CD4-positive, alpha-beta T cell treated with Interleukin-12 subunit alpha and Interleukin-12 subunit beta, for 1 hour (primary cell): Measurements from ENCODE around the gene ZEB1.
A peak's percentile ranks its signal among the peaks of the same experiment; 100 is the strongest.
"Not testable (repeated sequence)": the region's sequence is repeated elsewhere in the genome, so short reads cannot be mapped to it uniquely, and the experiment has no call there.

Experiments
- DNase-seq: peaks from one replicate; pipeline ENCODE4 v3.0.0-alpha.2; 2020

The ZEB1 gene

GRCh38 chr10:31427334-31427733 is 108.3 kb downstream of the ZEB1 start:
- DNase-seq, result not testable (repeated sequence)

DNA sequence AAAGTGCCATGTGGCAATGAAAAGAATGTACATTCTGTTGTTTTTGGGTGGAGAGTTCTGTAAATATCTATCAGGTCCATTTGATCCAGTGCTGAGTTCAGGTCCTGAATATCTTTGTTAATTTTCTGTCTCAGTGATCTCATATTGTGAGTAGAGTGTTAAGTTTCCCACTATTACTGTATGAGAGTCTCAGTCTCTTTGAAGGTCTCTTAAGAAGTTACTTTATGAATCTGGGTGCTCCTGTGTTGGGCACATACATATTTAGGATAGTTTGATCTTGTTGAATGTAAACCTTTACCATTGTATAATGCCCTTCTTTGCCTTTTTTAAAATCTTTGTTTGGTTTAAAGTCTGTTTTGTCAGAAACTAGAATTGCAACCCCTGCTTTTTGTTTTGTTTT is 109.5 kb downstream of the ZEB1 start:
- not testable (repeated sequence) for DNase-seq

DNA sequence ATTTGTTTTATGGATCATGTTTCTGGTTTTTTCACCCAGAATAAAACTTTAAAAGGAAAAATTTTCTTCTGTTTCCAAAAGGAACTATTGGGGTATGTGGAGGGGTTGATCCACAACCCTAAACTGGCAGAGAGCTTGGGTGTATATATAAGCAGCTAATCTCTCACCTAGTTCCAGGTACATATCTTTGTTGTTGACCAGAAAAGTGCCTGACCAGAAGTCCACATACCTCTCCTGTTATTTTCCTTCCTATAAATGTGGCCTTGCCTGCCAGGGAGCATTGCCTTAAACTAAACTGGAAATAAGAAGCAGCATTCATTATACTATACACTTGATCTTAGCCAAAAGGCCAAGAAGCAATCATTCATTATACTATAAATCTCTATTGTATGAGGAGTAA is 112.0 kb downstream of the ZEB1 start:
- no peak for DNase-seq

- DNase-seq, result no peak
These were observed 118.9 kb downstream of the ZEB1 start for GRCh38 chr10:31437959-31438358.

- no peak for DNase-seq
These were observed 132.8 kb downstream of the ZEB1 start for GRCh38 chr10:31451766-31452165.

GRCh38 chr10:31456468-31456867 is 137.5 kb downstream of the ZEB1 start:
- DNase-seq, result no peak

GRCh38 chr10:31457858-31458257 is 138.8 kb downstream of the ZEB1 start:
- DNase-seq, result no peak

- no peak for DNase-seq
These were observed 140.0 kb downstream of the ZEB1 start for GRCh38 chr10:31458974-31459373.

- no peak for DNase-seq
These were observed 141.2 kb downstream of the ZEB1 start for GRCh38 chr10:31460242-31460641.

- no peak for DNase-seq
These were observed 145.5 kb downstream of the ZEB1 start for GRCh38 chr10:31464552-31464951.

DNA sequence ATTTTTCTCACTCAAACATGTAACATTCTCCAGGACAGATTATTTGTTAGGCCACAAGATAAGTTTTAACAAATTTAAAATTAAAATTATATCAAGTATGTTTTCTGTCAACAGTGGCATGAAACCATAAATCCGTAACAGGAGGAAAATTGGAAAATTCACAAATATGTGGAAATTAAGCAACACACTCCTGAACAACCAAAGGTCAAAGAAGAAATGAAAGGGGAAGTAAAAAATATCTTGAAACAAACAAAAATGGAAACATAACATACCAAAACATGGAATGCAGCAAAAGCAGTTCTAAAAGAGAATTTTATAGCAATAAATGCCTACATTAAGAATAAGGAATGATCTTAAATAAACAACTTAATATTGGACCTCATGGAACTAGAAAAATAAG is 147.3 kb downstream of the ZEB1 start:
- DNase-seq, result no peak

DNA sequence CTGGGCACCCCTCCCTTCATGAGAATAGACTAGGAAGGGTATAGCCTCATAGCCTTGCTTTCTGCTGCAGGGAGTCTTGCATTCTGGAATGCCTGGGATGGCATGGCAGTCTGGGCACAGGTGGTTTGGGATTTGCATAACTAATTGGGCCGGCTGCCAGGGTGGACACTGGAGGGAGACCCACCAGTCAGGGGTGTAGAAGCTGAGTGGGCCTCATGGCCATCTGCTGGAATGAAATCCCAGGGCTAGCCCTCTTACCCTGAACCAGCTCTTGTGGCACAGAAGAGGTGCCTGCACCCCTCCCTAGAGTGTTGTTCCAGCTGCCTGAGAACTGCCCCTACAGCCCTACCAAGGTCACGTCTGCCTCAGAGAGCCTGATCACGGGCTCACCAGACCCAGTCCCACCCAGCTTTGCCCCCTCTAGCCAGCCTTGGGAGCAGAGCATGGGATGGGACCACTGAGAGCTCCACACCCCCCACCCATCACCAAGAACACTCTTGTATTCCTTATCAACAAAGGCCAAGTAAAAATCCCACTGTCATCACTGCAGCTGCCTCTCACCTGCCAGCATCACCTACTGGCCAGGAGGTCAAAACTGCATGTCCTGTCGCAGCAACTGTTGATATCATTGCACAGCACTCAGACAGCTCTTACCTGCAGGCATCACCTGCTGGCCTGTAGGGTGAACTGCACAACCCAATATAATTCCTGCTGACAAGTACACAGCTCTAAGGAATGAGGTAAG is 148.9 kb downstream of the ZEB1 start:
- no peak for DNase-seq

- no peak for DNase-seq
These were observed 149.5 kb downstream of the ZEB1 start for GRCh38 chr10:31468536-31468859.

GRCh38 chr10:31475519-31475918 is 156.5 kb downstream of the ZEB1 start:
- no peak for DNase-seq

GRCh38 chr10:31476088-31476487 is 157.1 kb downstream of the ZEB1 start:
- no peak for DNase-seq

DNA sequence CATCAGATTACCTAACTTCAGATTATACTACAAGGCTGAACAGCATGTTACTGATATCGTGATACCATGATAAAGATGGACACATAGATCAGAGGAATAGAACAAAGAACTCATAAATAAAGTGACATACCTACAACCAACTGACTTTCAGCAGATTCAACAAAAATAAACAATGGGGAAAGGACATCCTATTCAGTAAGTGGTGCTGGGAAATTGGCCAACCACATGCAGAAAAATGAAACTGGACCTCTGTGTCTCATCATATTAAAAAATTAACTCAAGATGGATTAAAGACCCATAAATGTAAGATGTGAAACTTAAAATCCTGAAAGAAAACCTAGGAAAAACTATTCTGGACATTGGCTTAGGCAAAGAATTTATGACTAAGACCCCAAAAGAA is 158.6 kb downstream of the ZEB1 start:
- no peak for DNase-seq

GRCh38 chr10:31479752-31480151 is 160.7 kb downstream of the ZEB1 start:
- DNase-seq, result peak; percentile 4

DNA sequence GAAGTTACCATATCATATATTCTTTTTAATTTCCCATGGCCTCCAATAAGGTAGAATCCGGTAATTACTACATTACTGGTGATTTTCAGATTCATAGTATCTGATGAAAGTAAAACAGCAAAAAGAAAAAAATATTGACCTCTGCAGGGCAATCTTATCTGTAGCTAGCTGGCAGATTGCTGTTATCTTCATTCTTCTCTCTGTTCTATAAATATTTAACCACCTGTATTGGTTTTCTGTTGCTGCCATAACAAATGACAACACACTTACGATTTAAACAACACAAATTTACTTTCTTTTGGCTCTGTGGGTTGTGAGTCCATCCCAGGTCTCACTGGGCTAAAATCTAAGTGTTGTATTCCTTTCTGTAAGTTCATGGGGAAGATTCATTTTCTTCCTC is 164.5 kb downstream of the ZEB1 start:
- DNase-seq, result no peak

- no peak for DNase-seq
These were observed 165.6 kb downstream of the ZEB1 start for GRCh38 chr10:31484431-31485135.

GRCh38 chr10:31490858-31491504 is 172.0 kb downstream of the ZEB1 start:
- DNase-seq, result peak; percentile 42

- DNase-seq, result no peak
These were observed 188.4 kb downstream of the ZEB1 start for GRCh38 chr10:31507427-31507826.

DNA sequence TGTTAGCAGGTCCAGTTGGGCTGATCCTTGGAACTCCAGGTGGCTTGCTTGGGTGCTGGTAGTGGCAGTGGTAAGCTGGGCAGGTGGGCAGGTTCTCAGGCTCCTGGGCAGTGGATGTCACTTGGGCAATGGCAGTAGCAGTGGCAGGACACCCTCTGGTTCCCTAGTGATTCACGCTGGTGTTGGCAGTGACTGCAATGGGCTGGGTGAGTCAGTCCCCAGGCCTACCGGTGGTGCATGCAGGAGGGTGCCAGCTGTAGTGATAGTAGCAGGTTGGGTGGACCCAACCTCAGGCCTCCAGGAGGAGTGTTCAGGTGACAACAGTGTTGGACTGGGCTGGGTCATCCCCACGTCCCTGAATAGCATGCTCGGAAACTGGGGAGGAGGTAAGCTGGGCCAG is 189.2 kb downstream of the ZEB1 start:
- DNase-seq, result no peak

GRCh38 chr10:31508882-31509281 is 189.9 kb downstream of the ZEB1 start:
- DNase-seq, result no peak

DNA sequence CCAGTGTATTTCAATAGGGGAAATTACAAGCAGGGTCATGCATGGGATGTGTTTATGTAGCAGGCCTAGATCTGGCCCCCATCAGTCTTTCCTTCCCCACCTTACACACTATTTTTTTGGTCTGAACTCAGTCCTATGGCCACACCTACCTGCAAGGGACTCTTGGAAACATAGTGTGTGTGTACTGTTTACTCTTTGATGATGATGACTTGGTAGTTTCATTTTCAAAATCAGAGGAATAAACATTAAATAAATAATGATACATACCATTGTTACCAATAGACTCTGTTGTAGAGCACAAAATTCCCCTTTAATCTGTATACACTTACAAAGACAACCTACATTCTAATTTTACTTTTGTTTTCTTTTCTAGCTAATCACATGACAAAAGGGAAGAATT is 191.0 kb downstream of the ZEB1 start:
- DNase-seq, result no peak
